Measurements from ENCODE around the gene CD46. TPM values are rescaled to one million over a fixed set of nuclear protein-coding genes. Genes with fewer than 3 reads are reported as not detected.

Gene CD46
- total RNA-seq, 1 experiment from 2014 or later: 116 TPM

- intact Hi-C loops (cut with micrococcal nuclease): no loop called here
- H3F3A ChIP-seq (ENCODE audit: low read length, unreplicated experiment): no peaks in the 10 kb centered on the region
- H3K4me2 ChIP-seq (ENCODE audit: low read length): no peak overlapping the region
- no peak for DNase-seq
- 0 out of 2 replicates have a peak, but pooled peaks cover 3% of the 10 kb centered on the region for H4K20me1 ChIP-seq (ENCODE audit: low read length)
- H3K27ac ChIP-seq (ENCODE audit: low read length): no peak overlapping the region
- H3K4me3 ChIP-seq (ENCODE audit: low read length): no peak overlapping the region
- CTCF ChIA-PET: no interaction called here
- H3K27me3 ChIP-seq (ENCODE audit: low read length): no peaks in the 10 kb centered on the region
- ATAC-seq: no peak
- TF ChIP-seq EZH2 (IDR thresholded peaks at IDR 0.05; ENCODE audit: low read length, unreplicated experiment): no peak
- no peak for TF ChIP-seq EZH2phosphoT487 (IDR thresholded peaks at IDR 0.05; ENCODE audit: borderline replicate concordance, low read length)
- TF ChIP-seq CTCF (conservative IDR thresholded peaks at IDR 0.05; ENCODE audit: low read depth, low read length): no peak
- no peak overlapping the region for H2AFZ ChIP-seq (ENCODE audit: low read length)
- no peak overlapping the region for H3K9ac ChIP-seq (ENCODE audit: low read length)
- BruUV-seq (replicated peaks): no TSS peak
- H3K9me2 ChIP-seq (replicated peaks; ENCODE audit: low read length): no peaks in the 10 kb centered on the region
- peaks cover 33% of the 10 kb centered on the region for H3K4me1 ChIP-seq (ENCODE audit: insufficient read depth, low read length)
- no peaks in the 10 kb centered on the region for H3K9me3 ChIP-seq (ENCODE audit: low read length)
- POLR2A ChIA-PET (ENCODE audit: unreplicated experiment): no interaction called here
- H3K79me2 ChIP-seq (ENCODE audit: low read length): peaks cover 15% of the 10 kb centered on the region
- peaks cover 22% of the 10 kb centered on the region; the same call in 1 of the 2 replicates for H3K36me3 ChIP-seq (ENCODE audit: low read depth, low read length)
Measured at GRCh38 chr1:207817166-207817565, 65.3 kb downstream of the CD46 start.

DNA sequence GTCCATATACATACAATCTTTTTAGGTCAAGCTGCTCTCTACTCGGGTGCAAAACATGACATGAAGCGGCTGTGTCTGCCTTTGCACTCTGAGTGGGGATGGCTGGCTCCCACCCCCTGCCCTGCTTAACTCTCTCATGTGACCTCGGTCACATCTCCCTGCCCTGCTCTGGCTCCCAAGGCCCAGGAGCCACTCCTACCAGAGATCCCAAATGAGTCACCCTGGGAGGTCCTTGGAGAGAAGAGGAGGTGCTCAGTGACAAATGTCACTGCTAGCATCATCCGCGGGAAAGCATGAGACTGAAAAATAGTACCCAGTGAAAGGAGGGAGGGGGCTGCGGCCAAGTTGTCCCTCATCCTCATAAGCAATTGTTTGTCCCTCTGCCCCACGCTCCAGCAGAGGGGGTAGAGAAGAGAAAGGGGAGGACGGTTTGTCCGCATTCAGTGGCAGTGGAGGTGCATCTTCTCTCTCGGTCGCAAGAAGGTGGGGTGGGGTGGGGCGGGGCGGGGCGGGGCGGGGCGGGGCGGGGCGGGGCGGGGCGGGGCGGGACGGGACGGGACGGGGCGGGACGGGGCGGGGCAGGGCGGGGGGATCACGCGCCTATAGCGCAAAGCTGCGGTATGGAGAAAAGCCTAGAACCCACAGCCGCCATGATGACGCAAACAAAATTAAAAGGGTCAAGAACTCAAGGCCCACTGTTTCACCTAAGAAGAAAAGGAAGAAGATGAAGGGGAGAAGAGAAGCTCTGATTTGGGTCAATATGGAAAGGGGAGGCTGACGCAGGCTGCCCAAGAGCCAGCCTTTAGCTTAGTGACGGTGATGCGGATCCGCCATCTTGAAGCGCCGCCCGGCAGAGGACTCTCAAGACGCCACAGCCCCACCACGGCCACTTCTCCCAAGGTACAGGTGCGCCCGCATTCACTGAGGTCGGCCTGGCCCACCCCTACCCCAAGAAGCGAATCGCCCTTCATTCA lies 66.2 kb downstream of the CD46 start:
- Histone ChIP-seq H3K9me2 (replicated peaks; ENCODE audit: low read length) (no peaks in the 10 kb centered on the region), H4K20me1 (ENCODE audit: low read length) (0 out of 2 replicates have a peak, but pooled peaks cover 3% of the 10 kb centered on the region), H3K27me3 (ENCODE audit: low read length) (no peaks in the 10 kb centered on the region), H3K27ac (ENCODE audit: low read length) (peak overlapping the region; percentile 43), H3K79me2 (ENCODE audit: low read length) (peaks cover 24% of the 10 kb centered on the region), H3K9ac (ENCODE audit: low read length) (no peak overlapping the region), H3K9me3 (ENCODE audit: low read length) (no peaks in the 10 kb centered on the region), H3K4me3 (ENCODE audit: low read length) (no peak overlapping the region), H3K36me3 (ENCODE audit: low read depth, low read length) (peaks cover 19% of the 10 kb centered on the region; the same call in 1 of the 2 replicates), H3K4me2 (ENCODE audit: low read length) (peak overlapping the region; percentile 75), H3F3A (ENCODE audit: low read length, unreplicated experiment) (no peaks in the 10 kb centered on the region), H3K4me1 (ENCODE audit: insufficient read depth, low read length) (peaks cover 33% of the 10 kb centered on the region), H2AFZ (ENCODE audit: low read length) (no peak overlapping the region)
- no TSS peak for BruUV-seq (replicated peaks)
- intact Hi-C loops (cut with micrococcal nuclease): no loop called here
- CTCF ChIA-PET: interaction anchor here (0.7 to 2.0 kb wide), 2 partner anchors 21 to 51 kb away, joined by 5 to 8 read pairs; no protein-coding TSS in a partner anchor
- POLR2A ChIA-PET (ENCODE audit: unreplicated experiment): no interaction called here
- TF ChIP-seq EZH2 (IDR thresholded peaks at IDR 0.05; ENCODE audit: low read length, unreplicated experiment) (no peak), CTCF (conservative IDR thresholded peaks at IDR 0.05; ENCODE audit: low read depth, low read length) (no peak), EZH2phosphoT487 (IDR thresholded peaks at IDR 0.05; ENCODE audit: borderline replicate concordance, low read length) (no peak)
- DNase-seq: no peak
- ATAC-seq: no peak

Measured in PC-3 (cell line).